Measurements from ENCODE around the gene MMS22L. TPM values are rescaled to one million over a fixed set of nuclear protein-coding genes. Genes with fewer than 3 reads are reported as not detected.
A peak's percentile ranks its signal among the peaks of the same experiment; 100 is the strongest.

MMS22L gene
- total and polyA plus RNA-seq, 7 donors = 0.60 to 9.7 (median 5.4) TPM

DNA sequence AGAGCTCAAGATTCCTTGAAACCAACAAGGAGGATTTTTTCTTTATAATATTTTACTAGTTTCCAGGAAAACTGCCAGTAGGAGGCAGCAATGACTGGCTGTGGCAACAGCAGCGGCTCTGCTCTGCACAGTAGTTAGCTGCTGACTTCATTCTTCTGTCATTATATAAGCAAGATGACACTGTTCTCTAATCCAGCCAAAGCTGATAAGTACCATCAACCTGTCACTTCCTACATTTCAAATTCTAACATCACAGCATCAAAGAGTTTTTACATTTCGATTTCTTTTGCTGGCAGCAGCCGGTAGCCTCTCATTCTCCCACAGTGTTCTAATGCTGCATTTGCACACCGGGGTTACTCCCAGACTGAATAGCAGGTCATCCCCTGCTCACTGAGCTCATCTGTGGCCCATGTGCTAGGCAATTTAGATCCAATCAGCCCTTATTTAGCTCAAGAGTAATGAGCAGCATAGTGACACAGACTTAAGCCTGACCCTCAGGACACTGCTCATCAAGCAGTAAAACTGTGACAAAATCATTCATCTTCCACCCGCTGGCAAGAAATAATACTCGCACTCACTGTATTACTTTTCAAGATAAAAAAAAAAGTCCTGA, 67.8 kb downstream of the MMS22L start:
- Histone ChIP-seq H3K4me3 (no peak overlapping the region), H3K4me1 (no peaks in the 10 kb centered on the region), H3K9me3 (no peaks in the 10 kb centered on the region), H3K36me3 (no peaks in the 10 kb centered on the region), H3K27ac (no peak overlapping the region), H3K27me3 (no peaks in the 10 kb centered on the region)
- no peak for TF ChIP-seq POLR2A (IDR thresholded peaks at IDR 0.05)
- TF ChIP-seq, protein P1, sequence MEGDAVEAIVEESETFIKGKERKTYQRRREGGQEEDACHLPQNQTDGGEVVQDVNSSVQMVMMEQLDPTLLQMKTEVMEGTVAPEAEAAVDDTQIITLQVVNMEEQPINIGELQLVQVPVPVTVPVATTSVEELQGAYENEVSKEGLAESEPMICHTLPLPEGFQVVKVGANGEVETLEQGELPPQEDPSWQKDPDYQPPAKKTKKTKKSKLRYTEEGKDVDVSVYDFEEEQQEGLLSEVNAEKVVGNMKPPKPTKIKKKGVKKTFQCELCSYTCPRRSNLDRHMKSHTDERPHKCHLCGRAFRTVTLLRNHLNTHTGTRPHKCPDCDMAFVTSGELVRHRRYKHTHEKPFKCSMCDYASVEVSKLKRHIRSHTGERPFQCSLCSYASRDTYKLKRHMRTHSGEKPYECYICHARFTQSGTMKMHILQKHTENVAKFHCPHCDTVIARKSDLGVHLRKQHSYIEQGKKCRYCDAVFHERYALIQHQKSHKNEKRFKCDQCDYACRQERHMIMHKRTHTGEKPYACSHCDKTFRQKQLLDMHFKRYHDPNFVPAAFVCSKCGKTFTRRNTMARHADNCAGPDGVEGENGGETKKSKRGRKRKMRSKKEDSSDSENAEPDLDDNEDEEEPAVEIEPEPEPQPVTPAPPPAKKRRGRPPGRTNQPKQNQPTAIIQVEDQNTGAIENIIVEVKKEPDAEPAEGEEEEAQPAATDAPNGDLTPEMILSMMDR (IDR thresholded peaks at IDR 0.05) = peak in 1 of 4 experiments; percentile 36
- intact Hi-C loops (cut with DNase I) = no loop called here
- 83% methylated on average over 6 of the region's 6 CpGs for WGBS, 2 donors
- no peak for DNase-seq

DNA sequence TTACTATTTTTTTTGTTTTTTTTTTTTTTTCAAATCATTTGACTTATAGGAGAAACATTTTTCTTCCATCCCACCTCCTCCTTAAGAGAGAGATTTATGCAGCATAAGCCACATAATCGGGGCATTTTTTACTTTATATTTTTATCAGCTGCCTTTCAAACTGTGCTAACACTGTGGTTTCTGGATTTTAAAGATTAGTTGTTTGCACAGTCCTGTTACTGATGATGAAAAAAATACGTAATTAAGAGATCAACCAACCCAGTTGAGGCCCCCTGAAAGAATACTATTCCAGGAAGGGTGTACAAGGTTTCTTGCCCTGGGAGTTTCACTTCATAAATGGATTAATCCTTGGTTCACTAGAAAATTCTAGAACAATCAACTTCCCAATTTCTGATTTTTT, 68.3 kb downstream of the MMS22L start:
- TF ChIP-seq POLR2AphosphoS5 (IDR thresholded peaks at IDR 0.05) (no peak), EP300 (IDR thresholded peaks at IDR 0.05) (no peak), POLR2A (IDR thresholded peaks at IDR 0.05) (no peak)
- TF ChIP-seq, protein P1 (IDR thresholded peaks at IDR 0.05) = no peak
- no peaks in the 10 kb centered on the region for H3K9me3 ChIP-seq
- WGBS, 2 donors = 70 to 72% methylated on average over 2 of the region's 2 CpGs
- no peak overlapping the region for H3K4me3 ChIP-seq
- H3K27ac ChIP-seq = no peak overlapping the region
- intact Hi-C loops (cut with DNase I) = no loop called here
- H3K27me3 ChIP-seq = no peaks in the 10 kb centered on the region
- H3K4me1 ChIP-seq = no peaks in the 10 kb centered on the region
- no peak for DNase-seq
- H3K36me3 ChIP-seq = no peaks in the 10 kb centered on the region

DNA sequence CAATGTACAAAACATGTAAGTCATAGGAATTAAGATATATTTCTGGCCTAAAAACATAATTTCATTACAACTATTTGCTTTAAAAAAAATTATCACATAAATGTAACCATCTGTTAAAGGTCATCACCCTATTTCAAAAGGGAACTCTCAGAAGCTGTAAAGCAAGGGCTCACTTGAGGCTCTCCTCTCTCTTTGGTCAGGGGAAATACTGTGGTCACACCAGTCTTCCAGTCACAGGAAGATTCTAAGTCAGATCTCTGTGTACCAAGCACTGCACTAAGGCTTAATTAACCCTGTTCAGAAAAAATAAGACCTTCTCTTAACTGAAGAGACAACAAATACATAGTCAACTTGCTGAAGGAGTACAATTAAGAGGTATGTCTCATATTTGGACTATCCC, 75.6 kb downstream of the MMS22L start:
- intact Hi-C loops (cut with DNase I) = no loop called here
- DNase-seq = no peak
- Histone ChIP-seq H3K4me1 (no peaks in the 10 kb centered on the region), H3K27ac (no peak overlapping the region), H3K27me3 (no peaks in the 10 kb centered on the region), H3K36me3 (no peaks in the 10 kb centered on the region), H3K4me3 (no peak overlapping the region), H3K9me3 (no peaks in the 10 kb centered on the region)
- TF ChIP-seq, protein P1 (IDR thresholded peaks at IDR 0.05) = no peak
- no peak for TF ChIP-seq EP300 (IDR thresholded peaks at IDR 0.05)
- TF ChIP-seq POLR2A (IDR thresholded peaks at IDR 0.05) = no peak
- no peak for TF ChIP-seq POLR2AphosphoS5 (IDR thresholded peaks at IDR 0.05)

DNA sequence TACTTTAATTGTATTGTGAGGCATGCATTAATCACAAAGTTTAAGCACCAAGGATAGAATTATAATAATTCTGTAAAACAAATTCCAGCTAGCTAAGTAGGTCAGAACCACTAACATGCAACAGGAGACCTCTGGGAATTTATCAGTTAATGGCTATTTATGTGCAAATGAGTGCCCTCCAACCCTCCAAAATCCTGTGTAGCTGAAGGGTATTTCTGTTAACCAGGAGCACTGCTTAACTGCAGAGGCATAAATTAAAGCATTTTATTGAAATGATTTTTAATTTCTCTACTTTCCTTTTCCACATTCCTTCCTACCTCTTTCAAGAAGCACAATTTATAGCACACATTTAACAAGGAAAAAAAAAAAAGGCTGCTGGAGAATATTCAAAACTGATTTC, 77.0 kb downstream of the MMS22L start:
- no peak for TF ChIP-seq POLR2A (IDR thresholded peaks at IDR 0.05)
- no peak for TF ChIP-seq POLR2AphosphoS5 (IDR thresholded peaks at IDR 0.05)
- TF ChIP-seq, protein P1 (IDR thresholded peaks at IDR 0.05) = no peak
- TF ChIP-seq EP300 (IDR thresholded peaks at IDR 0.05) = no peak
- H3K27me3 ChIP-seq = no peaks in the 10 kb centered on the region
- no peaks in the 10 kb centered on the region for H3K9me3 ChIP-seq
- DNase-seq = no peak
- no peak overlapping the region for H3K4me3 ChIP-seq
- intact Hi-C loops (cut with DNase I) = no loop called here
- H3K27ac ChIP-seq = no peak overlapping the region
- H3K36me3 ChIP-seq = no peaks in the 10 kb centered on the region
- no peaks in the 10 kb centered on the region for H3K4me1 ChIP-seq

DNA sequence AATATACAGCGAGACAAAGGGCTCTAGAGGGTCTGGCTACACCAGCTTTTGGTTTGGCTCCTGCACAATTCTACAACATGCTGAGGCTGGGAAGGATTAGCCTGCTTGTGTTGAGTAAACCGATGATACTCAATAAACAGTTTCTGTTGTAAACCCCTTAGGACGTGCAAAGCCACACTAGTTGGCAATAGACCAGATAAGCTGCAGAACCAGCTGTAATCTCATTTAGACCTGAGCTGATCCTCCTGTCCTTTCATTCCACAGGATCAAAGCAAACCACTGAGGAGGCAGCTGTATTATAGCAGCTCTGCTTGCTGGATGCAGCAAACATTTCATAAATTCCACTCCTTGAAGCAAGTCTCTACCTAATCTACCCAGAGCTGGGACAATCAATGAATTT, 79.7 kb downstream of the MMS22L start:
- Histone ChIP-seq H3K4me3 (no peak overlapping the region), H3K27me3 (no peaks in the 10 kb centered on the region), H3K36me3 (no peaks in the 10 kb centered on the region), H3K9me3 (no peaks in the 10 kb centered on the region), H3K27ac (no peak overlapping the region), H3K4me1 (no peaks in the 10 kb centered on the region)
- 45 to 56% methylated on average over 3 of the region's 3 CpGs for WGBS, 2 donors
- TF ChIP-seq EP300 (IDR thresholded peaks at IDR 0.05) (no peak), POLR2AphosphoS5 (IDR thresholded peaks at IDR 0.05) (no peak), POLR2A (IDR thresholded peaks at IDR 0.05) (no peak)
- TF ChIP-seq, protein P1 (IDR thresholded peaks at IDR 0.05) = no peak
- DNase-seq = no peak
- intact Hi-C loops (cut with DNase I) = no loop called here
